ENCODE results near the gene PCDHB13. TPM values are rescaled to one million over a fixed set of nuclear protein-coding genes. Genes with fewer than 3 reads are reported as not detected.
"Not testable (repeated sequence)": the region's sequence is repeated elsewhere in the genome, so short reads cannot be mapped to it uniquely, and the experiment has no call there.

Gene PCDHB13
- total RNA-seq, result 1 to 10 TPM; 4.0 to 6.5 TPM

DNA sequence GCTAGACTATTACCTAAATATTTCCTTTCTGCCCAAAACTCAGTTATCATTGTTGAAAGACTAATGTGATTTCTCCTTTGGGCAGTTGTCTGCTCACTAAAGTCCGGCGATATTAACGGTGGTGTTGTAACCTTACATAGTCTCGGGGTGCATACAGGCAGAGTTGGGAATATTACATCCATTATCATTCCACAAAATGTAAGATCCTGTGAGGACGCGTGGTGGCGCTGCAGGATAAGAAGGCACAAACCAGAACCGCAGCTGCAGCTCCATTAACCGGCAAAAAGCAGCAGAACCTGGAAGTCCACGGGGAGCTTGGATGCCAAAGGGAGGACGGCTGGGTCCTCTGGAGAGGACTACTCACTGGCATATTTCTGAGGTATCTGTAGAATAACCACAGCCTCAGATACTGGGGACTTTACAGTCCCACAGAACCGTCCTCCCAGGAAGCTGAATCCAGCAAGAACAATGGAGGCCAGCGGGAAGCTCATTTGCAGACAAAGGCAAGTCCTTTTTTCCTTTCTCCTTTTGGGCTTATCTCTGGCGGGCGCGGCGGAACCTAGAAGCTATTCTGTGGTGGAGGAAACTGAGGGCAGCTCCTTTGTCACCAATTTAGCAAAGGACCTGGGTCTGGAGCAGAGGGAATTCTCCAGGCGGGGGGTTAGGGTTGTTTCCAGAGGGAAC lies at the start of gene PCDHB13:
TSS of gene PCDHB13 (plus strand) at position 264 of the 684 bp plus-strand sequence. CDS start at position 469, 205 bp downstream.
- H3K27me3 ChIP-seq (replicated peaks; ENCODE audit: insufficient read depth); H3K9me3 ChIP-seq; H3K36me3 ChIP-seq; H3K4me3 ChIP-seq; H3K27ac ChIP-seq; H3K4me1 ChIP-seq (replicated peaks); intact Hi-C loops (cut with DNase I): not testable (repeated sequence)
- DNase-seq (ENCODE audit: low spot score), result peak; percentile 14
- WGBS, result 10% methylated on average over 13 of the region's 18 CpGs
- TF ChIP-seq, protein P1, sequence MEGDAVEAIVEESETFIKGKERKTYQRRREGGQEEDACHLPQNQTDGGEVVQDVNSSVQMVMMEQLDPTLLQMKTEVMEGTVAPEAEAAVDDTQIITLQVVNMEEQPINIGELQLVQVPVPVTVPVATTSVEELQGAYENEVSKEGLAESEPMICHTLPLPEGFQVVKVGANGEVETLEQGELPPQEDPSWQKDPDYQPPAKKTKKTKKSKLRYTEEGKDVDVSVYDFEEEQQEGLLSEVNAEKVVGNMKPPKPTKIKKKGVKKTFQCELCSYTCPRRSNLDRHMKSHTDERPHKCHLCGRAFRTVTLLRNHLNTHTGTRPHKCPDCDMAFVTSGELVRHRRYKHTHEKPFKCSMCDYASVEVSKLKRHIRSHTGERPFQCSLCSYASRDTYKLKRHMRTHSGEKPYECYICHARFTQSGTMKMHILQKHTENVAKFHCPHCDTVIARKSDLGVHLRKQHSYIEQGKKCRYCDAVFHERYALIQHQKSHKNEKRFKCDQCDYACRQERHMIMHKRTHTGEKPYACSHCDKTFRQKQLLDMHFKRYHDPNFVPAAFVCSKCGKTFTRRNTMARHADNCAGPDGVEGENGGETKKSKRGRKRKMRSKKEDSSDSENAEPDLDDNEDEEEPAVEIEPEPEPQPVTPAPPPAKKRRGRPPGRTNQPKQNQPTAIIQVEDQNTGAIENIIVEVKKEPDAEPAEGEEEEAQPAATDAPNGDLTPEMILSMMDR (IDR thresholded peaks at IDR 0.05), result peak in 1 of 4 experiments; percentile 36

DNA sequence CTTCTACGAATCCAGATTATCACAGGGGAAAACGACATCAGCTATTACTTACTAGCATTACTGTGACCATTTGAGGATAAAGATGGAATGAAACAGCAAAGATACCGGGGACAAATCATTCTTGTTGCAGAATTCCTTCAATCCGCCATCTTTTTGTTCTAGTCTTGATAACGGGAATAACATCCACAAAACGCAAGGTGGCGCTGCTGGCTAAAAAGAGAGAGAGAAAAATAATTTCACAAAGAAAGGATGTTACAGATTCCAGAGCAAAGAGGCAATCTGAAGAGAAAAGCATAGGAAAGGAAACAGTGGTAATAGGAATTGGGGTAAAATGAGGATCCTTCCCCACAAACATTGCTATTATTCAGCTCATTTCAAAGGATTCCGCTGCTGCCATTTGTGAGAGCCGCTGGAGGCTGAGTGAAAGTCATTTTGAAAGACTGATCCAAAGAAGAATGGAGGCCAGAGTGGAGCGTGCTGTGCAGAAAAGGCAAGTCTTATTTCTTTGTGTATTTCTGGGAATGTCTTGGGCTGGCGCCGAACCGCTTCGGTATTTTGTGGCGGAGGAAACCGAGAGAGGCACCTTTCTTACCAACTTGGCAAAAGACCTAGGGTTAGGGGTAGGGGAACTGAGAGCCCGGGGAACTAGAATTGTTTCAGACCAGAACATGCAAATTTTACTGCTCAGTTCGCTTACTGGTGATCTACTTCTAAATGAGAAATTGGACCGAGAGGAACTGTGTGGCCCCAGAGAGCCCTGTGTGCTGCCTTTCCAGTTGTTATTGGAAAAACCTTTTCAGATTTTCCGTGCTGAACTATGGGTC lies 41.1 kb upstream of the PCDHB13 start, which contains the start of gene PCDHB7:
TSS of gene PCDHB7 (plus strand) at position 264 of the 824 bp plus-strand sequence. CDS start at position 456, 192 bp downstream.
- Histone ChIP-seq H3K27me3 (replicated peaks; ENCODE audit: insufficient read depth) (peaks cover 6% of the 10 kb centered on the region), H3K4me1 (replicated peaks) (no peaks in the 10 kb centered on the region), H3K36me3 (no peaks in the 10 kb centered on the region), H3K4me3 (no peak within 1 kb of the TSS), H3K9me3 (no peaks in the 10 kb centered on the region), H3K27ac (no peak within 1 kb of the TSS)
- intact Hi-C loops (cut with DNase I), result no loop called here
- 25% methylated on average over 20 of the region's 20 CpGs for WGBS
- no peak for DNase-seq (ENCODE audit: low spot score)
- TF ChIP-seq, protein P1 (IDR thresholded peaks at IDR 0.05), result peak in 1 of 4 experiments; percentile 11
- TF ChIP-seq POLR2A (IDR thresholded peaks at IDR 0.05), result no peak
- TF ChIP-seq POLR2AphosphoS5 (IDR thresholded peaks at IDR 0.05), result no peak

DNA sequence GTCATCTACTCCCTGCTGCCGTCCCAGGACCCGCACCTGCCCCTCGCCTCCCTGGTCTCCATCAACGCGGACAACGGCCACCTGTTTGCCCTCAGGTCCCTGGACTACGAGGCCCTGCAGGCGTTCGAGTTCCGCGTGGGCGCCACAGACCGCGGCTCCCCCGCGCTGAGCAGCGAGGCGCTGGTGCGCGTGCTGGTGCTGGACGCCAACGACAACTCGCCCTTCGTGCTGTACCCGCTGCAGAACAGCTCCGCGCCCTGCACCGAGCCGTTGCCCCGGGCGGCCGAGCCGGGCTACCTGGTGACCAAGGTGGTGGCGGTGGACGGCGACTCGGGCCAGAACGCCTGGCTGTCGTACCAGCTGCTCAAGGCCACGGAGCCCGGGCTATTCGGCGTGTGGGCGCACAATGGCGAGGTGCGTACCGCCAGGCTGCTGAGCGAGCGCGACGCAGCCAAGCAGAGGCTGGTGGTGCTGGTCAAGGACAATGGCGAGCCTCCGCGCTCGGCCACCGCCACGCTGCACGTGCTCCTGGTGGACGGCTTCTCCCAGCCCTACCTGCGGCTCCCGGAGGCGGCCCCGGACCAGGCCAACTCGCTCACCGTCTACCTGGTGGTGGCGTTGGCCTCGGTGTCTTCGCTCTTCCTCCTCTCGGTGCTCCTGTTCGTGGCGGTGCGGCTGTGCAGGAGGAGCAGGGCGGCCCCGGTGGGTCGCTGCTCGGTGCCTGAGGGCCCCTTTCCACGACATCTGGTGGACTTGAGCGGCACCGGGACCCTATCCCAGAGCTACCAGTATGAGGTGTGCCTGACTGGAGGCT lies 39.2 kb upstream of the PCDHB13 start:
- H3K4me1 ChIP-seq (replicated peaks); H3K4me3 ChIP-seq; H3K9me3 ChIP-seq; H3K27me3 ChIP-seq (replicated peaks; ENCODE audit: insufficient read depth); DNase-seq (ENCODE audit: low spot score); H3K36me3 ChIP-seq; H3K27ac ChIP-seq; intact Hi-C loops (cut with DNase I): not testable (repeated sequence)
- 37% methylated on average over 79 of the region's 79 CpGs for WGBS

DNA sequence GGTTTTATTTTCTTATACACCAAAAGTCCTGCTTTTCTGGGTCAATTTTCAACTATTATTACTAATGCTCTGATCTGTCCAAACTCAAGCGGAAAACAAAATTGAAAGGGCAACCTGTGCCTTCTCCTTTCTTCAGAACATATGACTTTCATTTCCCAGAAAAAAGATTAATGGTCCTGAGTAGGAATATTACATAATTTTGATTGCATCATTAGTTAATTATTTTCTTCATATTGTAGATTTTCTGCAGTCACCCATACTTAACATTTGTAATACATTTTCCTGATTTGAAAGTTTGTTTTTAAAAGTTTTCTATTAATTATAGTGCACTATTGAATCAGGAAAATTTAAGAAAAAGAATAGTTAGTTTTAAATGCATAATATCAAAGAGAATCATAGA lies 37.8 kb upstream of the PCDHB13 start:
- no peaks in the 10 kb centered on the region for H3K9me3 ChIP-seq
- no peak overlapping the region for H3K4me3 ChIP-seq
- DNase-seq (ENCODE audit: low spot score), result no peak
- WGBS, result 52% methylated on average over 1 of the region's 1 CpG
- intact Hi-C loops (cut with DNase I), result no loop called here
- peaks cover 6% of the 10 kb centered on the region for H3K27me3 ChIP-seq (replicated peaks; ENCODE audit: insufficient read depth)
- H3K4me1 ChIP-seq (replicated peaks), result no peaks in the 10 kb centered on the region
- H3K27ac ChIP-seq, result no peak overlapping the region
- H3K36me3 ChIP-seq, result no peaks in the 10 kb centered on the region
- TF ChIP-seq POLR2A (IDR thresholded peaks at IDR 0.05), result no peak
- TF ChIP-seq, protein P1 (IDR thresholded peaks at IDR 0.05), result no peak
- TF ChIP-seq POLR2AphosphoS5 (IDR thresholded peaks at IDR 0.05), result no peak

DNA sequence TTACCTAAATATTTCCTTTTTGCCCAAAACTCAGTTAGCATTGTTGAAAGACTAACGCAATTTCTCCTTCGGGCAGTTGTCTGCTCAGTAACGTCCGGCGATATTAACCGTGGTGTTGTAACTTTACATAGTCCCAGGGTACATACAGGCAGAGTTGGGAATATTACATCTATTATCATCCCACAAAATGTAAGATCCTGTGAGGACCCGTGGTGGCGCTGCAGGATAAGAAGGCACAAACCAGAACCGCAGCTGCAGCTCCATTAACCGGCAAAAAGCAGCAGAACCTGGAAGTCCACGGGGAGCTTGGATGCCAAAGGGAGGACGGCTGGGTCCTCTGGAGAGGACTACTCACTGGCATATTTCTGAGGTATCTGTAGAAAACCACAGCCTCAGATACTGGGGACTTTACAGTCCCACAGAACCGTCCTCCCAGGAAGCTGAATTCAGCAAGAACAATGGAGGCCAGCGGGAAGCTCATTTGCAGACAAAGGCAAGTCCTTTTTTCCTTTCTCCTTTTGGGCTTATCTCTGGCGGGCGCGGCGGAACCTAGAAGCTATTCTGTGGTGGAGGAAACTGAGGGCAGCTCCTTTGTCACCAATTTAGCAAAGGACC lies 36.0 kb upstream of the PCDHB13 start, which contains the start of gene PCDHB8:
TSS of gene PCDHB8 (plus strand) at position 214 of the 615 bp plus-strand sequence. CDS start at position 459, 245 bp downstream.
- H3K27ac ChIP-seq; H3K36me3 ChIP-seq; DNase-seq (ENCODE audit: low spot score); H3K4me1 ChIP-seq (replicated peaks); H3K27me3 ChIP-seq (replicated peaks; ENCODE audit: insufficient read depth); H3K4me3 ChIP-seq; intact Hi-C loops (cut with DNase I); H3K9me3 ChIP-seq: not testable (repeated sequence)
- WGBS, result 28% methylated on average over 18 of the region's 18 CpGs

DNA sequence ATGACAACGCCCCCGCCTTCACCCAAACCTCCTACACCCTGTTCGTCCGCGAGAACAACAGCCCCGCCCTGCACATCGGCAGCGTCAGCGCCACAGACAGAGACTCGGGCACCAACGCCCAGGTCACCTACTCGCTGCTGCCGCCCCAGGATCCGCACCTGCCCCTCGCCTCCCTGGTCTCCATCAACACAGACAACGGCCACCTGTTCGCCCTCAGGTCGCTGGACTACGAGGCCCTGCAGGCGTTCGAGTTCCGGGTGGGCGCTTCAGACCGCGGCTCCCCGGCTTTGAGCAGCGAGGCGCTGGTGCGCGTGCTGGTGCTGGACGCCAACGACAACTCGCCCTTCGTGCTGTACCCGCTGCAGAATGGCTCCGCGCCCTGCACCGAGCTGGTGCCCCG lies 34.3 kb upstream of the PCDHB13 start:
- DNase-seq (ENCODE audit: low spot score); H3K27ac ChIP-seq; H3K36me3 ChIP-seq; H3K27me3 ChIP-seq (replicated peaks; ENCODE audit: insufficient read depth); H3K4me1 ChIP-seq (replicated peaks); H3K9me3 ChIP-seq; H3K4me3 ChIP-seq; intact Hi-C loops (cut with DNase I): not testable (repeated sequence)
- WGBS, result 38% methylated on average over 34 of the region's 39 CpGs

DNA sequence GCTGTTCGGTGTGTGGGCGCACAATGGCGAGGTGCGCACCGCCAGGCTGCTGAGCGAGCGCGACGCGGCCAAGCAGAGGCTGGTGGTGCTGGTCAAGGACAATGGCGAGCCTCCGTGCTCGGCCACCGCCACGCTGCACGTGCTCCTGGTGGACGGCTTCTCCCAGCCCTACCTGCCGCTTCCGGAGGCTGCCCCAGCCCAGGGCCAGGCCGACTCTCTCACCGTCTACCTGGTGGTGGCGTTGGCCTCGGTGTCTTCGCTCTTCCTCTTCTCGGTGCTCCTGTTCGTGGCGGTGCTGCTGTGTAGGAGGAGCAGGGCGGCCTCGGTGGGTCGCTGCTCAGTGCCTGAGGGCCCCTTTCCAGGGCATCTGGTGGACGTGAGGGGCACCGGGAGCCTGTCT lies 33.8 kb upstream of the PCDHB13 start:
- H3K27ac ChIP-seq; H3K4me3 ChIP-seq; H3K27me3 ChIP-seq (replicated peaks; ENCODE audit: insufficient read depth); intact Hi-C loops (cut with DNase I); H3K4me1 ChIP-seq (replicated peaks); H3K9me3 ChIP-seq; H3K36me3 ChIP-seq; DNase-seq (ENCODE audit: low spot score): not testable (repeated sequence)
- WGBS, result 32% methylated on average over 32 of the region's 32 CpGs

All from prostate gland (tissue), 2 donors.